ENCODE data around the gene PGAM5.

The PGAM5 gene

DNA sequence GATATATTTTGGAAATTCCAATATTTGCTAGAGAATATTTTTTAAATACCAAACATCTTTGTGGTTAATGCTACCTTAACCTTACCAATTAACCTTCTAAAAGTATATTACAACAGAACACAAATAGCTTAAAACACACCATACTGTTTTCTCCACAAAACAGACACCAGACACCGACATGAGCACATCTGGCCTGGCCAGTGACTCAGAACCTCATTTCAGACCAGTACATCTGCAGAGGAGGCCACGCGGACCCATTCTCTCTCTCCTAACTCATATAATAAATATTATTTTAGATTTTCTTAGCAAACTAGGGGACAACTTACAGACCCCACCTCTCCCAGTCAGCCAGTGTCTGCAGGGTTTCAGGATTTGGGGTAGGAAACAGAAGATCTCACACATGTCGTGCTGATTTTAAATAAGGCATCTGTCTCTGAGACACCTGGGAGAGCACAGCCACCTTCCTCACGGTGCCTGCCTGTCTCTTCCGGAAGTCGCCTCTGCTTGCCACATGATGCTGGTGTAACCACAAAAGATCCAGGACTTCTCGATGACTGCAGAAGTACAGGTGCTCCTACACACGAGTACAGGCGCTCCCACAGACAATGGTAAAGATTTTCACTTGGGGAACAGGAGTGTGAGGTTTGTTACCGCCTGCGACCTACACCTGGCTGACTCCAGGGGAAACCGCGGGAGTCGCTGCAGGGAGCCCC lies 60.6 kb downstream of the PGAM5 start:
- no peak overlapping the region for H3K9ac ChIP-seq (ENCODE audit: low read length in 2 of 2)
- H3K4me3 ChIP-seq (ENCODE audit: low read length in 2 of 2): no peak overlapping the region
- peaks cover 24% of the 10 kb centered on the region for H3K4me1 ChIP-seq (ENCODE audit: control insufficient read depth, insufficient read depth, low read length)
- H3K27ac ChIP-seq (ENCODE audit: low read length): no peak overlapping the region
- H3K27me3 ChIP-seq (ENCODE audit: control insufficient read depth in 1 of 2, insufficient read depth in 2 of 2, low read length in 2 of 2): no peaks in the 10 kb centered on the region
- H3K9me3 ChIP-seq (ENCODE audit: control insufficient read depth in 2 of 2, low read length in 2 of 2): no peaks in the 10 kb centered on the region
- peaks cover 10 to 35% of the 10 kb centered on the region in 2 donors for H3K36me3 ChIP-seq (ENCODE audit: control insufficient read depth in 2 of 2, insufficient read depth in 2 of 2, low read length in 2 of 2)
